KMS-11 (cell line): ENCODE results near the gene INTS2.

Source experiments
- H2AFZ ChIP-seq: fragments of 200-600 bp; sonication (generic); 2 replicates; pipeline ENCODE4 v1.6.1; 2016; ENCODE audit warnings: antibody characterized with exemption, mixed run types, low read depth
- H3K27ac ChIP-seq: fragments of 200-600 bp; sonication (generic); 2 replicates; pipeline ENCODE4 v1.6.1; 2016; ENCODE audit warnings: mild to moderate bottlenecking, mixed run types
- H3K27me3 ChIP-seq: fragments of 200-600 bp; sonication (generic); 2 replicates; pipeline ENCODE4 v1.6.1; 2017; ENCODE audit warnings: mild to moderate bottlenecking, low read depth, mixed run types, moderate library complexity; ENCODE audit not compliant: insufficient read depth
- H3K36me3 ChIP-seq: fragments of 200-600 bp; sonication (generic); 2 replicates; pipeline ENCODE4 v1.6.1; 2017; ENCODE audit warnings: mild to moderate bottlenecking, mixed run types; ENCODE audit not compliant: insufficient read depth
- H3K4me1 ChIP-seq: fragments of 200-600 bp; sonication (generic); 2 replicates; pipeline ENCODE4 v1.6.1; 2016; ENCODE audit warnings: mild to moderate bottlenecking, low read depth, mixed run types; ENCODE audit not compliant: poor library complexity, severe bottlenecking
- H3K4me2 ChIP-seq: fragments of 200-600 bp; sonication (generic); 2 replicates; pipeline ENCODE4 v1.7.0; 2016; ENCODE audit warnings: mild to moderate bottlenecking, mixed run types
- H3K4me3 ChIP-seq: fragments of 200-600 bp; sonication (generic); IDR thresholded peaks from 2 replicates; pipeline ENCODE4 v1.6.1; 2017; ENCODE audit warnings: low read depth, low read length, mixed read lengths; ENCODE audit not compliant: insufficient read depth
- H3K79me2 ChIP-seq: fragments of 200-600 bp; sonication (generic); 2 replicates; pipeline ENCODE4 v1.6.1; 2016; ENCODE audit warnings: low read depth, mixed run types; ENCODE audit not compliant: insufficient read depth
- H3K9ac ChIP-seq: fragments of 200-600 bp; sonication (generic); 2 replicates; pipeline ENCODE4 v1.6.1; 2016; ENCODE audit warnings: mild to moderate bottlenecking, mixed run types
- H4K20me1 ChIP-seq: fragments of 200-600 bp; sonication (generic); 2 replicates; pipeline ENCODE4 v1.6.1; 2016; ENCODE audit warnings: mild to moderate bottlenecking, mixed run types; ENCODE audit not compliant: insufficient read depth
- CTCF ChIP-seq: fragments of 200-600 bp; sonication (generic); conservative IDR thresholded peaks from 2 replicates; pipeline ENCODE4 v1.6.1; 2017; ENCODE audit warnings: low read depth, mild to moderate bottlenecking, antibody characterized with exemption, low read length, moderate library complexity, mixed read lengths

The INTS2 gene

DNA sequence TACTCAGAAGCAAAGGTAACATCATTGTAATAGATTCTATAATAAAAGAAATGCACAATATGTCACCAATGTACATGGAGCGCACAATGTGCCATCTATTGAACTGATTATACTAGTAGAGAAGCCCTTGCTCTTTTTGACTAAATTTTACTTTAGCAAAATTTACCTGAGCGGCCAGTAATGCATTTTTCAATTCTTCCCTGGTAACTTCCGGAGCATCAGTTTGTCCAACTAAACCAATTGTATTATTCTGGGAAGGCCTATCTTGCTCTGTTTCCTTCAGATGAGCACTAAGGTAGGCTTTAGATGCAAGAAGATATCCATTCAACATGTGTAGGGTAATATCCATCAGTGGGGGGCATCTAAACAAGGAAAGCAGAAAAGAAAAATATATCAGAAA is 55.7 kb downstream of the INTS2 start:
- Histone ChIP-seq H4K20me1 (no peaks in the 10 kb centered on the region), H3K4me1 (no peaks in the 10 kb centered on the region), H3K27ac (no peak overlapping the region), H3K4me3 (no peak overlapping the region), H3K27me3 (no peaks in the 10 kb centered on the region), H3K4me2 (no peak overlapping the region), H2AFZ (no peak overlapping the region), H3K79me2 (no peaks in the 10 kb centered on the region), H3K36me3 (peaks cover 5% of the 10 kb centered on the region; the same call in 1 of the 2 replicates), H3K9ac (no peak overlapping the region)
- TF ChIP-seq CTCF: no peak

DNA sequence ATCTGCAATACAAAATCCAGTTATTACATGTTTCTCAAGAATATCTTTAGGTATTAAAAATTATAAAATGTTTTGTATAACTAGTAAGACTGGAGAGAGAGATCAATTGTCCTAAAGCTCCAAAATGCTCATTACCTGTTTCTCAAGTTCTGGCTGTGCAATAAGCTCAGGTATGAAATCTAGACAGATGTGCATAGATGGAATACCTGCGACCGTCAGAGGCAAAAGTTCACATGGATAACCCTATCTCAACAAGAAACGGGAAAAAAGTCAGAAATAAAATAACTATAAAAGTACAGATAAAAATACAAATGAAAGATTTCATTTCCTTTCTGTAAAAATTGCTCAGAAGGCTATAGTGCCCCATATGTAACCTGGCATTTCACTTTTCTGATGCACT is 58.6 kb downstream of the INTS2 start:
- no peak overlapping the region for H3K4me2 ChIP-seq
- H3K4me1 ChIP-seq: peaks cover 5% of the 10 kb centered on the region
- H3K27me3 ChIP-seq: no peaks in the 10 kb centered on the region
- H3K36me3 ChIP-seq: peaks cover 5% of the 10 kb centered on the region; the same call in 1 of the 2 replicates
- H4K20me1 ChIP-seq: no peaks in the 10 kb centered on the region
- H3K9ac ChIP-seq: no peak overlapping the region
- H3K79me2 ChIP-seq: no peaks in the 10 kb centered on the region
- H3K4me3 ChIP-seq: no peak overlapping the region
- TF ChIP-seq CTCF: no peak
- no peak overlapping the region for H2AFZ ChIP-seq
- no peak overlapping the region for H3K27ac ChIP-seq

GRCh38 chr17:61868074-61868473 is 59.7 kb downstream of the INTS2 start:
- H3K4me1 ChIP-seq: peaks cover 8% of the 10 kb centered on the region
- no peak overlapping the region for H3K4me2 ChIP-seq
- H4K20me1 ChIP-seq: no peaks in the 10 kb centered on the region
- H2AFZ ChIP-seq: no peak overlapping the region
- no peak overlapping the region for H3K27ac ChIP-seq
- TF ChIP-seq CTCF: no peak
- H3K9ac ChIP-seq: no peak overlapping the region
- H3K27me3 ChIP-seq: no peaks in the 10 kb centered on the region
- H3K4me3 ChIP-seq: no peak overlapping the region
- H3K36me3 ChIP-seq: peaks cover 5% of the 10 kb centered on the region; the same call in 1 of the 2 replicates
- H3K79me2 ChIP-seq: no peaks in the 10 kb centered on the region

GRCh38 chr17:61867033-61867432 is 60.7 kb downstream of the INTS2 start:
- peaks cover 5% of the 10 kb centered on the region; the same call in 1 of the 2 replicates for H3K79me2 ChIP-seq
- no peak overlapping the region for H2AFZ ChIP-seq
- H3K4me3 ChIP-seq: no peak overlapping the region
- no peaks in the 10 kb centered on the region for H4K20me1 ChIP-seq
- H3K27ac ChIP-seq: no peak overlapping the region
- TF ChIP-seq CTCF: no peak
- peaks cover 13% of the 10 kb centered on the region for H3K4me1 ChIP-seq
- no peaks in the 10 kb centered on the region for H3K27me3 ChIP-seq
- peaks cover 5% of the 10 kb centered on the region; the same call in 1 of the 2 replicates for H3K36me3 ChIP-seq
- H3K4me2 ChIP-seq: no peak overlapping the region
- H3K9ac ChIP-seq: no peak overlapping the region

GRCh38 chr17:61863801-61864126 is 64.0 kb downstream of the INTS2 start:
- H4K20me1 ChIP-seq: no peaks in the 10 kb centered on the region
- peaks cover 10% of the 10 kb centered on the region; the same call in 1 of the 2 replicates for H3K79me2 ChIP-seq
- peak overlapping the region; percentile 90; the same call in 1 of the 2 replicates for H3K27ac ChIP-seq
- H3K27me3 ChIP-seq: no peaks in the 10 kb centered on the region
- H3K36me3 ChIP-seq: no peaks in the 10 kb centered on the region; the same call in 1 of the 2 replicates
- H3K9ac ChIP-seq: peak overlapping the region; percentile 93; the same call in 1 of the 2 replicates
- no peak for TF ChIP-seq CTCF
- peak overlapping the region; percentile 98 for H2AFZ ChIP-seq
- H3K4me1 ChIP-seq: peaks cover 27% of the 10 kb centered on the region
- H3K4me2 ChIP-seq: peak overlapping the region; percentile 89
- H3K4me3 ChIP-seq: no peak overlapping the region
